Medulla oblongata (tissue), 1 donor: ENCODE results near the gene LRMDA.
"Not testable (repeated sequence)": the region's sequence is repeated elsewhere in the genome, so short reads cannot be mapped to it uniquely, and the experiment has no call there.

ENCODE experiments used
- DNase-seq: peaks from one replicate; pipeline ENCODE4 v3.0.0-alpha.2; 2015; ENCODE audit errors: extremely low spot score

The LRMDA gene

GRCh38 chr10:75582102-75582501, 150.7 kb downstream of the LRMDA start:
- DNase-seq = no peak

- no peak for DNase-seq
These were observed 153.9 kb downstream of the LRMDA start for GRCh38 chr10:75585294-75585693.

DNA sequence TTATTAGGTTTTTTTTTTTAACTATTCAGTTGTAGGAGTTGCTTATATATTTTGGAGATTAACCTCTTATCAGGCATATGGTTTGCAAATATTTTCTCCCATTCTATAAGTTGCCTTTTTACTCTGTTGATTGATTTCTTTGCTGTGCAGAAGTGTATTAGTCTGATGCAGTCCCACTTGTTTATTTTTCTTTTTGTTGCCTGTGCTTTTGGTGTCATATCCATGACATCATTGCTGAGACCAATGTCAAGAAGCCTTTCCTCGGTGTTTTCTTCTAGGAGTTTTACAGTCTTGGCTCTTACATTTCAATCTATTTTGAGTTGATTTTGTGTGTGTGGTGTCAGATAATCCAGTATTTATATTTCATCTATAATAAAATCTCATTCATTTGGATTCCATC, 155.4 kb downstream of the LRMDA start:
- no peak for DNase-seq

DNA sequence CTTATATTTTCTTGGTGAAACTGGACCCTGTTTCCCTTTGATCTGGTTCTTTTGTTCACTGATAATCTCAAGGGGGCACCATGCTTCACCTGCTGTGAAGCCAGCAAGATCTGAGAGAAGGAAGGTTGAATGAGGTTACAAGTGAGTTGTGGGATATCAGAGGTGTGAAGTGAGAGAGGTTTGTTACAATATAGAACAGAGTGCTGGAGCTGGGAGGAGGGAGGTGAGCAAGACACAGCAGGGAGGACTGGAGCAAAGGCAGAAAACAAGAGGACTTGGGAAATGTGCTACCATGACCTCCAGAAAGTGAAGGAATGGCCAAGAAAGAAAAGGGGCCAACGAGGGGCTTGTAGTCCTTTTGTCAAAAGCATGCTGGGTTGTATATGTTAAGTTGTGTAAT, 156.6 kb downstream of the LRMDA start:
- no peak for DNase-seq

DNA sequence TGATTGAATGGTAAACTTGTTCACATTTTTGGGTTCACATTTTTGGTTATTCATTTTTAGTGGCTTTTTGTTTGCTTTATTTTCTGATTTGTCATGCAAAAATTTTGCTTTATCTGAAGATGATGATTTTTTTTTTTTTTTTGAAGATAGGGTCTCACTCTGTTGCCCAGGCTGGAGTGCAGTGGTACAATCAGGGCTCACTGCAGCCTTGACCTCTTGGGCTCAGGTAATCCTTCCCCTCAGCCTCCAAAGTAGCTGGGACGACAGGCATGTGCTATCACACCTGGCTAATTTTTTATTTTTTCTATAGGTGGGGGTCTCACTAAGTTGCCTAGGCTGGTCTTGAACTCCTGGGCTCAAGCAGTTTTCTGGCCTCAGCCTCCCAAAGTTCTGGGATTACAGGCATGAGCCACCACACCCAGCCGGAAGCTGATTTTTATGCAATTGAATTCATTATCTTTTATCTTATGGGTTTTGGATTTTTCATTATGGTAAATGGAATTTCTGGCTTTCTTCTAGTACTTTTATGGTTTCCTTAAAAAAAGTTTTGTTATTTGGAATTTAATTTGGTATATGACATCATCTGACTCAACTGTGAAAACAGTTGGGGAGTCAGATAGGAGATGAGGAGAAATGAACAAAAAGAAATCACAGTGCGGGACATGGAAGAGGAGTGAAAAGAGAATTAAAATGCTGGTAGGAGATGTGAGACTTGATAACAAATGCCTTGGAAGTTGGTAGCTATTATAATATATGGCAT, 158.7 kb downstream of the LRMDA start:
- no peak for DNase-seq

DNA sequence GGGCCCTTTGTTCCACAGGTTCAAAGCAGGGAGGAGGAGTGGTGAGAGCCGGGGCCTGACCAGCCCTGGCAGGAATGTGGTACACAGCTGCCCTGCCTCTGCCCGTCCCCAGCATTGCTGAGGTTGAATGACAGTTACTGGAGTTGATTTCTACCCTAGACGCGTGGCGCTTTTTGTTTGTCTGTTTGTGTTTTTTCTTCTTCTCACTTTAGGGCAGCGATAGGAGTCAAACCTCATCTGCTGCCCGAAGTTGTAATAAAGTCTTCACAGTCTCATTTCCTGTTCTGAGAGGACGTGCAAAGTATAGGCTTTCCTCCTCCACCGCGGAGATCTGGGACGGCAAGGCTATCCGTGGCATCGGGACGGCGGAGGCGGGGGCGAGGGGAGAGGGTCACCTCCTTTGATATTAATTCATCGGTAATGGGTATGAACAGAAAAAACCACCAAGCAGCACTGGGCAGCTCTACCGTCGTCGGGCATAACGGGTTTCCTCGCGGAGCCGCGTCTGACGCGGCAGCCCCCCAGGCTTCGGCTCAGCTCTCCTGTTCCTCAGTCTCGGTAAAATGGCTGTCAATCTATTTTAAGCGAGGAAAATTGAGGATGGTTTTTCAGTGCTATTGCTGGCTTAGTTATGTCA, 160.8 kb downstream of the LRMDA start:
- no peak for DNase-seq

DNA sequence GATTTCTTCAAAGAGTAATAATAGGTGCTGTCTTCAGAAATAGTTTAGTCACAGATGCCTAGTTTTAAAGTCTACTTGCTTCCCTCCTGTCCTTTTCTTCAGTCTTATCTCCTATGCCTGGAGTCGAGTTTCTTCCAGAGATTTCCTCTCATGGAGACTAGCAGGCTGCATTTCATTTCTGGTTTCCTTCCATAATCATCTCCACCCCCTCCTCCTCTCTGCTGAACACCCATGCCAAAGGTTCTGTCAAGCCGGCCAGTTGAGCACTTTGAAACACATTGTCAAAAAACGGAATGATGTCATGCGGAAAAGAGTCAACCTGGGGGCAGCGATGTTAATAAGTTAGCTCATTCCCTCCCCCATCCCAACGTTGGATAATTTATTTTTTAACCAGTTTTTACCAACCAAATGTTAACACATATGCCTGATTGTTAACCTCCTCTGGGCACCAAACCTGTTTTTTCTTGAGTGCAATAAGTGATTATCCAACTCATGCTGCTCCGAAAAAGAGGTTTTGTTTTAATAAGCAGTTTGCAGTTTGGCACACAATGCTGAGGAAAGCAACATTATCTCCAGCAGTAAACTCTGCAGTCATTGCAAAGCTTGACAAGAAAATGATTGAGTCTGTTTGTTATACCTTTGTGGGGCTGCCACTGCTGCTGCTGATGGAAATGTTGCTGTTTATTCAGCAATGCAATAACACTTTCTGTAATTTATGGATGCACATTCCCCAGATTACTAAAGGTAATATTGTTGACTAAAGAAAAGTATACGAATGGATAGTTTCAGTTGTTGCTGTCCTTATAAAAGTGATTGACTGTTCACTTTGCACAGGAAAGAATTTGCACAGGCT, 161.6 kb downstream of the LRMDA start:
- no peak for DNase-seq

DNA sequence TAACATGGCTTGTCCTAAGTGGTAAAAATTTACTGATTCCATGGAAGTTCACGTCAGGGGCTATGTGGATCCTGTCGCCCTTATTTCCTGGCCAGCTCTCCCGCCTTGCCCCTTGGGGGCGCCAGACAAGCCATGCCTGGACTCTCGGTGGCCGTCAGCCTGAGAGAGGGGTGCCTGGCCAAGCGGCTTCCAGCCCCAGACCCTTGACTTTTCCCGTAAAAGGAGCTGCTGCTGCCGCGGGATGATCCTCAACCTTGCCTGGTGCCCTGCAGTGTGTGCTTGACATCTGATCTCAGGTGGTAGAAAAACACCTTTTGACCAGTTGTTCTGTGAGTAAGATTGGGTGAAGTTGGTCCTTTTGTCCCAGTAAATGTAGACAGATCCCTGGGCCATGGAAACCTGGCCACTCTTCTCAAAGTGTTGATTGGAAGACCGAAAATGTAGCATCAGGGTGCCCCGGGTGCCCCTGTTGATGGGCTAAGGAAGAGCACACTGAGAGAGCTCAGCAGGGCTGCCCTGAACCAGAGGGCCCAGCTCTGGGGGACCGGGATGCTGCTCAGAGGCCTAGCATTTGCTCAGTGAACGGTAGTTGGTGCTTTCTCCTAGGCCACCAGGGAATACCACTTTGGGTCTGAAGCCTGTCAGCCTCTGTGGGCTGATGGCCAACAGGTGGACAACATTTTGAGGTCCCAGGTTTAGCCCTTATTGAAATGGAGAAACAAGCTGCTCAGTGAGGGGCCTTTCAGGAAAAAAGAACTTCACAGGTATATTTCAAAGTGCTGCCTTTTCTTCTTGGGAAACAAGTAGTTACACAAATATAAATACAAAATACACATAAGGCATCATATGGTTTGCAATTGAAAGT, 162.5 kb downstream of the LRMDA start:
- no peak for DNase-seq

GRCh38 chr10:75596930-75597620, 165.7 kb downstream of the LRMDA start:
- DNase-seq = no peak

GRCh38 chr10:75597773-75598440, 166.5 kb downstream of the LRMDA start:
- no peak for DNase-seq

- DNase-seq = no peak
These were observed 167.6 kb downstream of the LRMDA start for GRCh38 chr10:75598998-75599397.

DNA sequence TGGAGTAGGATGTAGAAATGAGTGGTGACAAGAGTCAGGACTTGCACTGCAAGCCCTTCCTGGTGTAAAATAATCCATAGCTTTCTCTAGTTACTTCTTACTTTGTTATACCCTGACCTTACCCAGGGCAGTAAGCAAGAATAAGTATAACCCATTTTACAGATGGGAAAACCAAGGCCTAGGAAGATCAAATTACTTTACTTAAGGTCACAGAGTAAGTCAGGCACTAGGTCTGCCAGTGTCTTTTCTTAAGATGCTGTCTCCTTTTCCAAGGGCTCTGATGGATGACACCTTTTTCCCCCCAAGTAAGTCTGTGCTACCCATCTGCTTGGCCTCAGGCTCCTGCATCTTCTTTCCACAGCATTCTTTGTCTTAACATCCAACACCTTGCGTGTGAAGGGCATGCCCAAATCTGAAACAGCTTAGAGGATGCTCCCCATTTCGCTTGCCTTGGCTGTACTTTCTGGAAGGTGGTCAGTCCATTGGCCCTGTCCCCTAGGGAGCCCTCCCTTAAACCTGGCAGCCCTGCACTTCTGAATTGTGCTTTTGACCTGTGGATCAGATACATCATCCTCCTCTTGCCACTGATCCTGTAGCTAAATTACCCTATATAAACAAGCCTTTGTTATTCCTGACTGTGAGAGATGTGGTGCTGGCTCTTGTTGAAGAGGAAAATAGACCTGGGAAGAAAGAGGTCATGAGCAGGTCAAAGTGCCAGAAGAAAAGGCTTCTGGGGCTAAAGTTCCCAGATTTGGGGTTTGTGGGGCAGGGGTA, 168.6 kb downstream of the LRMDA start:
- DNase-seq = no peak

- no peak for DNase-seq
These were observed 169.4 kb downstream of the LRMDA start for GRCh38 chr10:75600833-75601232.

GRCh38 chr10:75602341-75602740, 170.9 kb downstream of the LRMDA start:
- DNase-seq = no peak

DNA sequence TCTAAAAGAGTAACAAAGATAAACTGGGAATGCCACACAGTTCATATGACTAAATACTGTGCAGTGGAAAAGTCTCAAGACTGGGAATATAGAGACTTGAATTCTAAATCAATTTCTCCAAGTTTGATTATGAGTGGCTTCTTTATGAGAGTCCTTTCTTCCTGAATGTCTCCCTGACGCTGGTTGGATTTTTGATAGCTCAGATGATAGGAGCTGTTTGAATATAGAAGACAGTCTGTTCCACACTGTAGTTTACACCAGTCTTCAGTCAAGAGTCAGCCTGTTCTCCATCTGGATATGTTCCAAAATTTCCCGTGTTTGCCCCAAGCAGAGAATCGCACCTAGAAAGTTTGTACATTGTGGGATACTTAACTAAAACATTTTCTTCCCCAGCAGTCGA, 173.7 kb downstream of the LRMDA start:
- DNase-seq = no peak

GRCh38 chr10:75605795-75606194, 174.4 kb downstream of the LRMDA start:
- not testable (repeated sequence) for DNase-seq

DNA sequence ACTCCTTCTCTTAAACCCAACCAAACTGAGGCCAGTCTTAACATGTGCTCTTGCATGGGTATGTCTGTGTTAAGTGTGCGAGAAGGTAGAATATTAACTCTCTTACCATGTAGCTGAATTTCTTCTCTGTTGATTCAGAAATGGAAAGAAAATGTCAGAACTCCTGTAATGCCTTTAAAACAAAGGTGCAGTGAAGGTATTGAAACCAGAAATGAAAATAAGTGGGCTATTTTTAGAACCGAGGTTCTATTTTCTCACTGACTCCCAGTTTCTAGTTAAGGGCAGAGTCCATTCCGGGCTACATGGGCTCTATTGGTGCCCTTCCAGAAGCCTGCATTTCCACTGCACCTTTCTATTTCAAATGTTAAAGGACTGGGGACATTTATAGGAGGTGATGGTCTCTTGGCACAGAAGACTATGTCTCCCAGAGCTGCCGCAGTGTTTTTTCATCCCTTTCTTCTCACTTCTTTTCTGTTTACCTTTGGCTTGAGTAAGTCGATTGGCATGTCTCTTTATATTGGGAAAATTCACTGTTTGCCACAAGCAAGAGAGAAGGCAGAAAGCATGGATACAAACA, 174.9 kb downstream of the LRMDA start:
- no peak for DNase-seq

- no peak for DNase-seq
These were observed 176.2 kb downstream of the LRMDA start for GRCh38 chr10:75607576-75607975.

DNA sequence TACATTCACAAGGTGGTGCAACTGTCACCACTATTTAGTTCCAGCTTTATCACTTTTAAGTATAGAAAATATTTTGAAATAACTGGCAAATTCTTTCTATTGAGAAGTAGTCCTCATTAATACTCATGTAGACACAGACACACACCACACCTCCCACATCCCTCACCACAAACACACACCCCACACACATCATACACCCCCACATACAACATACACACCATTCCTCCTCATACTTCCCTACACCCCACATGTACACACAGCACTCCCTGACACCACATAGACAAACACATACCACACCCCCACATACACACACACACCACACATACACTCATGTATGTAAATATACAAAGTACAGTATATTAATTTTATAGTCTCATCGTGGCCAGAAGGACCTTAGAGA, 178.8 kb downstream of the LRMDA start:
- DNase-seq = no peak
